Posterior vena cava (tissue), 2 donors: ENCODE measurements around the gene TMEM169. TPM values are rescaled to one million over a fixed set of nuclear protein-coding genes. Genes with fewer than 3 reads are reported as not detected.

Source experiments
- total RNA-seq, 2 donors: library from RNA; stranded (reverse); fragmentation: NEBNext Ultra II Directional; extraction: Animal tissue kit (Norgen Biotek cat#: 25700); gene quantifications; one replicate each; pipeline ENCODE4 v1.2.1, GENCODE V29; 2021
- donor health status: DM: yes; HTN: yes; CAD: no.
- donor health status: DM: yes; HTN: yes; CAD: no.

TMEM169 gene
- total RNA-seq, 2 donors from 2014 or later = 0.38 to 0.51 TPM

Other genes with a start within 250 kb of the TMEM169 start
- under 1 TPM; 0.67 to 0.74 TPM for gene MREG, start 68.4 kb upstream of the TMEM169 start, total RNA-seq
- 1 to 10 TPM; 3.4 to 4.5 TPM for gene PECR, start 110 bp upstream of the TMEM169 start, total RNA-seq
- 100 to 1,000 TPM; 189 to 213 TPM for gene XRCC5, start 27.4 kb downstream of the TMEM169 start, total RNA-seq